AG08396 (cell line): ENCODE results near the gene REX1BD.

Experiments
- DNase-seq: peaks from one replicate; pipeline ENCODE4 v3.0.0; 2012; ENCODE audit warnings: low spot score, mixed read lengths

REX1BD gene

GRCh38 chr19:18603255-18603957 lies 14.8 kb downstream of the REX1BD start:
- peak; percentile 77 for DNase-seq

GRCh38 chr19:18603958-18604819 lies 15.6 kb downstream of the REX1BD start:
- peak; percentile 6 for DNase-seq

- DNase-seq: no peak
Measured at GRCh38 chr19:18604820-18605159, 16.2 kb downstream of the REX1BD start.

- no peak for DNase-seq
Measured at GRCh38 chr19:18605196-18605545, 16.6 kb downstream of the REX1BD start.

- peak; percentile 33 for DNase-seq
Measured at GRCh38 chr19:18605546-18606280, 17.1 kb downstream of the REX1BD start.

GRCh38 chr19:18606281-18607225 lies 18.0 kb downstream of the REX1BD start, which contains the start of gene CRLF1:
Gene CRLF1 (minus strand): TSS chr19:18606799. CDS start chr19:18606656, 143 bp downstream.
- peak; percentile 47 for DNase-seq

- peak; percentile 35 for DNase-seq
Measured at GRCh38 chr19:18607226-18608101, 18.9 kb downstream of the REX1BD start.

- DNase-seq: no peak
Measured at GRCh38 chr19:18608102-18608804, 19.7 kb downstream of the REX1BD start.

- no peak for DNase-seq
Measured at GRCh38 chr19:18608805-18609716, 20.5 kb downstream of the REX1BD start.

- no peak for DNase-seq
Measured at GRCh38 chr19:18609717-18610051, 21.1 kb downstream of the REX1BD start.

- DNase-seq: no peak
Measured at GRCh38 chr19:18610245-18610555, 21.6 kb downstream of the REX1BD start.

- no peak for DNase-seq
Measured at GRCh38 chr19:18610556-18611326, 22.1 kb downstream of the REX1BD start.

- DNase-seq: no peak
Measured at GRCh38 chr19:18611327-18612050, 22.9 kb downstream of the REX1BD start.

GRCh38 chr19:18612051-18612771 lies 23.6 kb downstream of the REX1BD start:
- no peak for DNase-seq

- peak; percentile 67 for DNase-seq
Measured at GRCh38 chr19:18612772-18613588, 24.4 kb downstream of the REX1BD start, which contains the start of gene TMEM59L. Gene TMEM59L (plus strand): TSS chr19:18612870. CDS start chr19:18612959, 89 bp downstream.
